ENCODE measurements around the gene ZNF750. TPM values are rescaled to one million over a fixed set of nuclear protein-coding genes. Genes with fewer than 3 reads are reported as not detected.

Gene ZNF750
- total and polyA plus RNA-seq, 2 of the 13 experiments (the other 11 are each of a cell fraction or from before 2014, with no cell fraction given) = not detected

Other genes with a start within 250 kb of the ZNF750 start
- gene WDR45B, start 191.6 kb downstream of the ZNF750 start, total RNA-seq (2016; rRNA removed; fragmentation: Illumina TruSeq; extraction: Trizol) = 86.2 and 88.8 TPM in 2 replicates
- 153 and 155 TPM in 2 replicates for gene WDR45B, start 191.6 kb downstream of the ZNF750 start, polyA plus RNA-seq (2011; rRNA removed)
- gene RAB40B, start 141.3 kb downstream of the ZNF750 start, total RNA-seq (2016; rRNA removed; fragmentation: Illumina TruSeq; extraction: Trizol) = 4.4 and 6.2 TPM in 2 replicates
- 6.5 and 7.2 TPM in 2 replicates for gene RAB40B, start 141.3 kb downstream of the ZNF750 start, polyA plus RNA-seq (2011; rRNA removed)
- gene FN3KRP, start 123.3 kb downstream of the ZNF750 start, total RNA-seq (2016; rRNA removed; fragmentation: Illumina TruSeq; extraction: Trizol) = 28.2 and 36.1 TPM in 2 replicates
- gene FN3KRP, start 123.3 kb downstream of the ZNF750 start, polyA plus RNA-seq (2011; rRNA removed) = 22.1 and 22.4 TPM in 2 replicates
- 12.2 and 22.0 TPM in 2 replicates for gene FN3K, start 104.4 kb downstream of the ZNF750 start, total RNA-seq (2016; rRNA removed; fragmentation: Illumina TruSeq; extraction: Trizol)
- gene FN3K, start 104.4 kb downstream of the ZNF750 start, polyA plus RNA-seq (2011; rRNA removed) = 3.5 and 5.7 TPM in 2 replicates
- gene TBCD, start 88.0 kb downstream of the ZNF750 start, total RNA-seq (2016; rRNA removed; fragmentation: Illumina TruSeq; extraction: Trizol) = 33.9 and 49.6 TPM in 2 replicates
- 54.8 and 58.7 TPM in 2 replicates for gene TBCD, start 88.0 kb downstream of the ZNF750 start, polyA plus RNA-seq (2011; rRNA removed)
- 0.66 and 1.2 TPM in 2 replicates for gene METRNL, start 239.6 kb upstream of the ZNF750 start, total RNA-seq (2016; rRNA removed; fragmentation: Illumina TruSeq; extraction: Trizol)
- 0.84 and 1.4 TPM in 2 replicates for gene METRNL, start 239.6 kb upstream of the ZNF750 start, polyA plus RNA-seq (2011; rRNA removed)